ENCODE data around the gene TUBB4B. TPM values are rescaled to one million over a fixed set of nuclear protein-coding genes. Genes with fewer than 3 reads are reported as not detected.

Gene TUBB4B
- total and polyA plus RNA-seq, 2 experiments from 2014 or later, result 309 to 446 TPM

DNA sequence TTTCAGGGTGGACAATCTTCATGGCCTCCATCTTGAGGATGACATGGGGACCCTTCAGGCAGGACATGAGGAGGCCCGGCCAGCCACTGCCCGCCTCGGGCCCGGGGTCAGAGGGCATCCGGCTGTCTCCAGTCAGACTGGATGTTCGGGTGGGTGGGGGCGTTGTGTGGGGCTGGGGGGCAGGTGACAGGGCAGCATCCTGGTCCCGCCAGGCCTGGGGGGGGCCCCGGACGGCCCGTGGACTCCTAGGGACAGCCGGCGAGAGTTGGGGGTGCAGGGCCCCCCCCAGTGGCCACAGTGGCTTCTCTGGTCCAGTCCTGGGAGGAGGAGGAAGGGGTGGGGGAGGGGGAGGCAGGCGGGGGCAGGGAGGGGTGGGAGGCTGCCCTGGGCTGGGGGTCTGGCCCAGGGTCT lies 20.0 kb upstream of the TUBB4B start:
- H4K20me1 ChIP-seq (ENCODE audit: insufficient read depth, poor library complexity, severe bottlenecking), result no peaks in the 10 kb centered on the region
- H3K4me1 ChIP-seq (ENCODE audit: insufficient read depth), result peaks cover 34% of the 10 kb centered on the region
- no peaks in the 10 kb centered on the region for H3K79me2 ChIP-seq
- H3K4me3 ChIP-seq, result no peak overlapping the region
- WGBS (ENCODE audit: low lambda C conversion rate, missing lambda C conversion rate), result 91% methylated on average over 6 of the region's 14 CpGs
- H3K27ac ChIP-seq, result no peak overlapping the region
- H3K36me3 ChIP-seq (replicated peaks; ENCODE audit: insufficient read depth, low read depth), result no peaks in the 10 kb centered on the region
- no peaks in the 10 kb centered on the region for H3K9me2 ChIP-seq (replicated peaks; ENCODE audit: insufficient read depth)
- no peak overlapping the region for H2AFZ ChIP-seq
- H3K9me3 ChIP-seq (ENCODE audit: low read depth), result no peaks in the 10 kb centered on the region
- no peak for DNase-seq (ENCODE audit: low spot score)
- TF ChIP-seq CTCF (IDR thresholded peaks at IDR 0.05; ENCODE audit: poor library complexity) (no peak), EZH2phosphoT487 (IDR thresholded peaks at IDR 0.05; ENCODE audit: low read depth, severe bottlenecking, unreplicated experiment) (no peak), EZH2 (IDR thresholded peaks at IDR 0.05; ENCODE audit: borderline replicate concordance) (no peak)
- no peaks in the 10 kb centered on the region for H3K27me3 ChIP-seq
- H3K4me2 ChIP-seq, result peak overlapping the region; percentile 93

DNA sequence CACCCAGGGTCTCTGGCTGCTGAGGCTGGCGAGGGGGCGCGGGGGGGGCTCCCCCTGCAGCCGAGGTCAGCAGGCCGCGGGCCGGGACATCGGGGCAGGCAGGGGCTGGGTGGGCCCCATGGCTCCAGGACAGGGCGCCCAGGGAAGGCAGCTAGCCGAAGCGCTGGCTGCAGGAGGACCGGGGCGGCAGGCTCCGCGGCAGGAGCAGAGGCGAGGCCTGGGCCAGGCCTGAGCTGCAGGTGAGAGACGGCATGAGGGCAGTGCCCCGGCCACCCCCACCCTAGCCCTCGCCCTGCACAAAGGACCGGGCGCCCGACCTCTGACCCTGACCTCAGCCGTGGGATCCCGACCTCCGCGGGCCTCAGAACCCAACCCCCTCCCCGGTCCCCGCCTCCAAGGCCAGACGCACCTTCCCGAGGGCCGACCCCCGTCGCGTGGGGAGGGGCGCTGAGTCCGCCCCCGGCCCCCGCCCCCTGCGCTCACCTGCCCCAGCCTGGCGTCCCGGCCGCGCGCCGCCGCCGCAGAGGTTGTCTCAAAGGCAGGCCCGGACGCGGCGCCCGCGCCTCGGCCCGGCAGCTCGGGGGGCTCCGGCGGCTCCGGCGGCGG lies 19.5 kb upstream of the TUBB4B start:
- Histone ChIP-seq H3K9me3 (ENCODE audit: low read depth) (no peaks in the 10 kb centered on the region), H3K36me3 (replicated peaks; ENCODE audit: insufficient read depth, low read depth) (no peaks in the 10 kb centered on the region), H3K4me1 (ENCODE audit: insufficient read depth) (peaks cover 39% of the 10 kb centered on the region), H3K4me2 (peak overlapping the region; percentile 93), H4K20me1 (ENCODE audit: insufficient read depth, poor library complexity, severe bottlenecking) (no peaks in the 10 kb centered on the region), H3K79me2 (no peaks in the 10 kb centered on the region), H3K4me3 (no peak overlapping the region), H3K27me3 (no peaks in the 10 kb centered on the region), H3K27ac (no peak overlapping the region), H3K9me2 (replicated peaks; ENCODE audit: insufficient read depth) (no peaks in the 10 kb centered on the region), H2AFZ (no peak overlapping the region)
- WGBS (ENCODE audit: low lambda C conversion rate, missing lambda C conversion rate), result 13% methylated on average over 10 of the region's 61 CpGs
- DNase-seq (ENCODE audit: low spot score), result no peak
- no peak for TF ChIP-seq EZH2phosphoT487 (IDR thresholded peaks at IDR 0.05; ENCODE audit: low read depth, severe bottlenecking, unreplicated experiment)
- TF ChIP-seq CTCF (IDR thresholded peaks at IDR 0.05; ENCODE audit: poor library complexity), result no peak
- TF ChIP-seq EZH2 (IDR thresholded peaks at IDR 0.05; ENCODE audit: borderline replicate concordance), result no peak

DNA sequence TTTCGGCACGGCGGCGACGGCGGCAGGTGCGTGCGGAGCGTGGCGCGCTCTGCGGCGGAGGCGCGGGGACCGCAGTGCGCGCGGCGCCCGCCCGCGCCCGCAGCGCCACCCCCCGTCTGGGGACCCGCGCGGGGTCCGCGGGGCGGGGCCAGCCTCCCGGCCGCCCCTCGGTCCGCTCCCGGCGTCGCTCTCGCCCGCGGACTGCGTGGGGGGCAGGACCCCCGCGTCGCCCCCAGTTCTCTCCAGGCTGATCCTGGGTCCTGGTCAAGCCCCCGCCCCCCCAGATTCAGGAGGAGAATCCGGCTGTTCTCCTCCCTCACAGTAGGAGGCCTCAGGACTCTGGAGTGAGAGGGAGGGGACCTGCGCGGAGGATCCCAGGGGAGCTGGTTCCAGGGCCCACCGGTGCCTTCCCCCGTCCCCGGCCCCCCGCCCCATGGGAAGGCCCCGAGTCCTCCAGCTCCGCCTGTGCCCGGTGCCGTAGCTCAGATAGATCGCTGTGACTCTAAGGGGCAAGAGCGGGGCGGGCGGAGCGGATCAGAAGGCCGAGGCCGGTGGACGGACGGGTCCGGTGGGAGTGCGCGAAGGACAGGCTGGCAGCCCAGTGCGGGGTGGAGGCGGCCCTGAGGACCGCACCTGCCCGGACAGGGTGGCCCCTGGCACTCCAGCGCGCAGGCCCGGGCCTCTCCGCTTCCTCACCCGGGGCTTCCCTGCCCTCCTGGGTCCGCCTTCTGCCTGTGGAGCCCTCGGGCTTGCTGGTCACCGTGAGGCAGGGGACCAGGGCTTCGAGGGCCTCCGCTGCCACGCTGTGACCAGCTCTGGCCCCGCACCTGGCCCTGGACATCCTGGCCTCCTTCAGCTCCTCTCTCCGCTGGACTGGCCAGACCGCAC lies 18.7 kb upstream of the TUBB4B start, which contains the start of gene RNF208:
RNF208 (minus strand) TSS at position 51 of the 888 bp plus-strand sequence. CDS start 1,028 bp downstream, outside the sequence.
- TF ChIP-seq CTCF (IDR thresholded peaks at IDR 0.05; ENCODE audit: poor library complexity), result no peak
- no peak for TF ChIP-seq EZH2phosphoT487 (IDR thresholded peaks at IDR 0.05; ENCODE audit: low read depth, severe bottlenecking, unreplicated experiment)
- no peak for TF ChIP-seq EZH2 (IDR thresholded peaks at IDR 0.05; ENCODE audit: borderline replicate concordance)
- 15% methylated on average over 33 of the region's 88 CpGs for WGBS (ENCODE audit: low lambda C conversion rate, missing lambda C conversion rate)
- no peaks in the 10 kb centered on the region for H3K79me2 ChIP-seq
- H3K9me2 ChIP-seq (replicated peaks; ENCODE audit: insufficient read depth), result no peaks in the 10 kb centered on the region
- H3K4me1 ChIP-seq (ENCODE audit: insufficient read depth), result peaks cover 40% of the 10 kb centered on the region
- H3K4me3 ChIP-seq, result peak within 1 kb of the TSS; percentile 39
- H3K4me2 ChIP-seq, result peak within 1 kb of the TSS; percentile 95
- no peaks in the 10 kb centered on the region for H3K27me3 ChIP-seq
- no peaks in the 10 kb centered on the region for H3K36me3 ChIP-seq (replicated peaks; ENCODE audit: insufficient read depth, low read depth)
- no peaks in the 10 kb centered on the region for H4K20me1 ChIP-seq (ENCODE audit: insufficient read depth, poor library complexity, severe bottlenecking)
- DNase-seq (ENCODE audit: low spot score), result peak; percentile 58
- H3K9me3 ChIP-seq (ENCODE audit: low read depth), result no peaks in the 10 kb centered on the region
- H2AFZ ChIP-seq, result peak within 1 kb of the TSS; percentile 45
- H3K27ac ChIP-seq, result peak within 1 kb of the TSS; percentile 91

Data from hepatocyte (in vitro differentiated cells).